SK-N-SH treated with all-trans-retinoic acid at 6 μM for 48 hours (cell line): Measurements from ENCODE around the gene EXOC5.
"Not testable (repeated sequence)": the region's sequence is repeated elsewhere in the genome, so short reads cannot be mapped to it uniquely, and the experiment has no call there.

ENCODE experiments used
- ATAC-seq: fragments of 200-7000 bp; cut with Tn5 transposase; 3 replicates; pipeline ENCODE4 v1.9.1; 2020; ENCODE audit warnings: mild to moderate bottlenecking, moderate library complexity
- ARNTL ChIP-seq: fragments of 450-650 bp; formaldehyde crosslinking; IDR thresholded peaks from 2 replicates; pipeline ENCODE4 v1.5.0; 2020; ENCODE audit warnings: low read depth, mild to moderate bottlenecking, moderate library complexity, borderline replicate concordance
- CREB5 ChIP-seq: fragments of 250-450 bp; sonication (Bioruptor Pico); IDR thresholded peaks from 2 replicates; pipeline ENCODE4 v1.5.1; 2020; ENCODE audit warnings: low read depth, mild to moderate bottlenecking, moderate library complexity
- CSDC2 ChIP-seq: fragments of 250-450 bp; sonication (Bioruptor Pico); IDR thresholded peaks from 2 replicates; pipeline ENCODE4 v1.5.0; 2020; ENCODE audit warnings: mild to moderate bottlenecking, moderate library complexity
- CSRNP3 ChIP-seq: fragments of 250-450 bp; sonication (Bioruptor Pico); IDR thresholded peaks from 2 replicates; pipeline ENCODE4 v1.5.1; 2021; ENCODE audit warnings: mild to moderate bottlenecking, moderate library complexity
- ESRRG ChIP-seq: fragments of 250-450 bp; sonication (Bioruptor Pico); IDR thresholded peaks from 2 replicates; pipeline ENCODE4 v1.6.1; 2021; ENCODE audit warnings: mild to moderate bottlenecking
- GLIS3 ChIP-seq: fragments of 250-450 bp; sonication (Bioruptor Pico); IDR thresholded peaks from 2 replicates; pipeline ENCODE4 v1.5.0; 2020; ENCODE audit warnings: mild to moderate bottlenecking, moderate library complexity
- ISL1 ChIP-seq: fragments of 250-450 bp; sonication (Bioruptor Pico); IDR thresholded peaks from 2 replicates; pipeline ENCODE4 v2.1.2; 2022; ENCODE audit warnings: mild to moderate bottlenecking, moderate library complexity
- OSR1 ChIP-seq: fragments of 250-450 bp; sonication (Bioruptor Pico); IDR thresholded peaks from 2 replicates; pipeline ENCODE4 v1.8.0; 2022; ENCODE audit warnings: moderate library complexity, mild to moderate bottlenecking, inconsistent platforms
- PATZ1 ChIP-seq: fragments of 250-450 bp; sonication (Bioruptor Pico); IDR thresholded peaks from 2 replicates; pipeline ENCODE4 v1.8.0; 2020; ENCODE audit warnings: mild to moderate bottlenecking, moderate library complexity, borderline replicate concordance
- RARB ChIP-seq: fragments of 250-450 bp; sonication (Bioruptor Pico); IDR thresholded peaks from 2 replicates; pipeline ENCODE4 v1.8.0; 2021; ENCODE audit warnings: mild to moderate bottlenecking, moderate library complexity
- SNAI2 ChIP-seq: fragments of 250-450 bp; sonication (Bioruptor Pico); IDR thresholded peaks from 2 replicates; pipeline ENCODE4 v1.5.0; 2020; ENCODE audit warnings: mild to moderate bottlenecking, moderate library complexity
- TCF4 ChIP-seq: fragments of 250-450 bp; sonication (Bioruptor Pico); IDR thresholded peaks from 2 replicates; pipeline ENCODE4 v1.8.0; 2021; ENCODE audit warnings: mild to moderate bottlenecking, moderate library complexity, borderline replicate concordance
- TSHZ2 ChIP-seq: fragments of 250-450 bp; sonication (Bioruptor Pico); IDR thresholded peaks from 2 replicates; pipeline ENCODE4 v1.5.0; 2020; ENCODE audit warnings: mild to moderate bottlenecking, moderate library complexity
- ZC3H10 ChIP-seq: fragments of 250-450 bp; sonication (Bioruptor Pico); IDR thresholded peaks from 2 replicates; pipeline ENCODE4 v1.5.1; 2021; ENCODE audit warnings: mild to moderate bottlenecking, moderate library complexity
- ZFP3 ChIP-seq: fragments of 250-450 bp; sonication (Bioruptor Pico); IDR thresholded peaks from 2 replicates; pipeline ENCODE4 v1.5.0; 2020; ENCODE audit warnings: mild to moderate bottlenecking, moderate library complexity
- ZFP30 ChIP-seq: fragments of 450-650 bp; formaldehyde crosslinking; IDR thresholded peaks from 2 replicates; pipeline ENCODE4 v1.5.0; 2022; ENCODE audit warnings: mild to moderate bottlenecking, moderate library complexity
- ZNF565 ChIP-seq: fragments of 450-650 bp; formaldehyde crosslinking; conservative IDR thresholded peaks from 2 replicates; pipeline ENCODE4 v1.5.0; 2020; ENCODE audit warnings: low read depth, mild to moderate bottlenecking, moderate library complexity

EXOC5 gene

GRCh38 chr14:57261604-57262003 is 7.1 kb downstream of the EXOC5 start:
- ATAC-seq: no peak
- TF ChIP-seq ARNTL (no peak), TCF4 (no peak), ISL1 (CRISPR knock-in tag) (no peak), ZC3H10 (CRISPR knock-in tag) (no peak), SNAI2 (no peak), RARB (CRISPR knock-in tag) (no peak), PATZ1 (CRISPR knock-in tag) (no peak), OSR1 (no peak), CSRNP3 (CRISPR knock-in tag) (no peak), ZFP30 (CRISPR knock-in tag) (no peak), CSDC2 (no peak), ZFP3 (CRISPR knock-in tag) (no peak), TSHZ2 (CRISPR knock-in tag) (no peak)

- TF ChIP-seq SNAI2 (no peak), CREB5 (CRISPR knock-in tag) (no peak), ISL1 (CRISPR knock-in tag) (no peak), ZNF565 (CRISPR knock-in tag) (no peak), OSR1 (no peak), CSRNP3 (CRISPR knock-in tag) (no peak), GLIS3 (CRISPR knock-in tag) (no peak), ESRRG (CRISPR knock-in tag) (no peak), TSHZ2 (CRISPR knock-in tag) (no peak), RARB (CRISPR knock-in tag) (no peak)
- TF ChIP-seq, all 23 proteins: peak for 0
- no peak for ATAC-seq
These were observed 9.0 kb downstream of the EXOC5 start for GRCh38 chr14:57259672-57260071.

GRCh38 chr14:57258221-57258620 is 10.5 kb downstream of the EXOC5 start:
- ATAC-seq: not testable (repeated sequence)
